Neural progenitor cell (in vitro differentiated cells): ENCODE measurements around the gene LRIT1. TPM values are rescaled to one million over a fixed set of nuclear protein-coding genes. Genes with fewer than 3 reads are reported as not detected.

Experiments used
- DNase-seq: peaks from one replicate; pipeline ENCODE4 v3.0.0-alpha.2; 2016; ENCODE audit warnings: low spot score
- H2AFZ ChIP-seq: fragments of 200-600 bp; sonication (generic); replicated peaks from 2 replicates; pipeline ENCODE4 v1.6.1; 2016; ENCODE audit warnings: antibody characterized with exemption
- H3F3A ChIP-seq: fragments of 200-600 bp; sonication (generic); 2 replicates; pipeline ENCODE4 v1.6.1; 2016; ENCODE audit warnings: antibody characterized with exemption, low read depth
- H3K27ac ChIP-seq: fragments of 200-600 bp; sonication (generic); 2 replicates; pipeline ENCODE4 v1.5.1; 2016; ENCODE audit warnings: mild to moderate bottlenecking
- H3K27me3 ChIP-seq: fragments of 200-600 bp; sonication (generic); 2 replicates; pipeline ENCODE4 v1.6.1; 2016; ENCODE audit warnings: mild to moderate bottlenecking, moderate library complexity
- H3K36me3 ChIP-seq: fragments of 200-600 bp; sonication (generic); 2 replicates; pipeline ENCODE4 v1.5.1; 2016
- H3K4me1 ChIP-seq: fragments of 200-600 bp; sonication (generic); 2 replicates; pipeline ENCODE4 v1.6.1; 2016; ENCODE audit warnings: mixed run types
- H3K4me2 ChIP-seq: fragments of 200-600 bp; sonication (generic); 2 replicates; pipeline ENCODE4 v1.6.1; 2016
- H3K4me3 ChIP-seq: fragments of 200-600 bp; sonication (generic); 2 replicates; pipeline ENCODE4 v1.5.1; 2016
- H3K79me2 ChIP-seq: fragments of 200-600 bp; sonication (generic); 2 replicates; pipeline ENCODE4 v1.6.1; 2016; ENCODE audit warnings: low read depth
- H3K9ac ChIP-seq: fragments of 200-600 bp; sonication (generic); 2 replicates; pipeline ENCODE4 v1.6.1; 2016
- H3K9me3 ChIP-seq: fragments of 200-600 bp; sonication (generic); 2 replicates; pipeline ENCODE4 v1.5.1; 2016; ENCODE audit warnings: low read depth
- H4K20me1 ChIP-seq: fragments of 200-600 bp; sonication (generic); 2 replicates; pipeline ENCODE4 v1.6.1; 2016; ENCODE audit warnings: low read depth
- H3K27ac Mint-ChIP-seq: 3 replicates; pipeline ENCODE4 v1.8.0; 2021; ENCODE audit warnings: mixed read lengths
- H3K27me3 Mint-ChIP-seq: 2 replicates; pipeline ENCODE4 v1.8.0; 2022; ENCODE audit warnings: low read depth, mild to moderate bottlenecking, inconsistent platforms, moderate library complexity, mixed read lengths; ENCODE audit not compliant: insufficient read depth
- H3K36me3 Mint-ChIP-seq: 3 replicates; pipeline ENCODE4 v1.8.0; 2021; ENCODE audit warnings: mixed read lengths
- H3K4me1 Mint-ChIP-seq: 3 replicates; pipeline ENCODE4 v1.8.0; 2021; ENCODE audit warnings: mixed read lengths
- H3K4me3 Mint-ChIP-seq: 3 replicates; pipeline ENCODE4 v1.8.0; 2021; ENCODE audit warnings: mild to moderate bottlenecking, moderate library complexity, mixed read lengths
- H3K9me3 Mint-ChIP-seq: 3 replicates; pipeline ENCODE4 v1.8.0; 2020; ENCODE audit warnings: mixed read lengths
- EZH2 ChIP-seq: fragments of 200-600 bp; sonication (generic); IDR thresholded peaks from 2 replicates; pipeline ENCODE4 v1.6.1; 2017; ENCODE audit warnings: antibody characterized with exemption, mild to moderate bottlenecking, moderate library complexity
- EZH2phosphoT487 ChIP-seq: fragments of 200-600 bp; sonication (generic); IDR thresholded peaks from 2 replicates; pipeline ENCODE4 v1.6.1; 2017; ENCODE audit warnings: antibody characterized with exemption
- total RNA-seq: library from RNA; depleted of rRNA; stranded (reverse); fragments of >200 nt; gene quantifications from 2 replicates; pipeline ENCODE4 v1.2.3, GENCODE V29; 2015; ENCODE audit warnings: low replicate concordance
- TF ChIP-seq, protein P1 (sequence below): fragments of 200-600 bp; sonication (generic); IDR thresholded peaks from 2 replicates; pipeline ENCODE4 v1.5.1; 2017; ENCODE audit warnings: antibody characterized with exemption, mild to moderate bottlenecking

LRIT1 gene
- total RNA-seq, 1 donor from 2014 or later, result not detected

- no peaks in the 10 kb centered on the region for H4K20me1 ChIP-seq
- H3K36me3 ChIP-seq, result no peaks in the 10 kb centered on the region
- H3K9me3 ChIP-seq, result no peaks in the 10 kb centered on the region
- no peaks in the 10 kb centered on the region for H3K27me3 ChIP-seq
- H3K79me2 ChIP-seq, result no peaks in the 10 kb centered on the region
- no peak overlapping the region for H2AFZ ChIP-seq
- H3K9ac ChIP-seq, result no peak overlapping the region
- Mint-ChIP-seq H3K9me3 (no peaks in the 10 kb centered on the region), H3K27me3 (peaks cover 16% of the 10 kb centered on the region), H3K27ac (no peak overlapping the region), H3K36me3 (no peaks in the 10 kb centered on the region), H3K4me3 (no peak overlapping the region), H3K4me1 (peaks cover 13% of the 10 kb centered on the region)
- no peak for TF ChIP-seq EZH2phosphoT487
- TF ChIP-seq EZH2, result no peak
- TF ChIP-seq, protein P1, sequence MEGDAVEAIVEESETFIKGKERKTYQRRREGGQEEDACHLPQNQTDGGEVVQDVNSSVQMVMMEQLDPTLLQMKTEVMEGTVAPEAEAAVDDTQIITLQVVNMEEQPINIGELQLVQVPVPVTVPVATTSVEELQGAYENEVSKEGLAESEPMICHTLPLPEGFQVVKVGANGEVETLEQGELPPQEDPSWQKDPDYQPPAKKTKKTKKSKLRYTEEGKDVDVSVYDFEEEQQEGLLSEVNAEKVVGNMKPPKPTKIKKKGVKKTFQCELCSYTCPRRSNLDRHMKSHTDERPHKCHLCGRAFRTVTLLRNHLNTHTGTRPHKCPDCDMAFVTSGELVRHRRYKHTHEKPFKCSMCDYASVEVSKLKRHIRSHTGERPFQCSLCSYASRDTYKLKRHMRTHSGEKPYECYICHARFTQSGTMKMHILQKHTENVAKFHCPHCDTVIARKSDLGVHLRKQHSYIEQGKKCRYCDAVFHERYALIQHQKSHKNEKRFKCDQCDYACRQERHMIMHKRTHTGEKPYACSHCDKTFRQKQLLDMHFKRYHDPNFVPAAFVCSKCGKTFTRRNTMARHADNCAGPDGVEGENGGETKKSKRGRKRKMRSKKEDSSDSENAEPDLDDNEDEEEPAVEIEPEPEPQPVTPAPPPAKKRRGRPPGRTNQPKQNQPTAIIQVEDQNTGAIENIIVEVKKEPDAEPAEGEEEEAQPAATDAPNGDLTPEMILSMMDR, result no peak
- H3K4me1 ChIP-seq, result peaks cover 31% of the 10 kb centered on the region
- peaks cover 30% of the 10 kb centered on the region for H3F3A ChIP-seq
- H3K4me2 ChIP-seq, result no peak overlapping the region
- no peak overlapping the region for H3K4me3 ChIP-seq
- H3K27ac ChIP-seq, result no peak overlapping the region
- no peak for DNase-seq
Observed at GRCh38 chr10:84247496-84247895, 6.2 kb upstream of the LRIT1 start.

DNA sequence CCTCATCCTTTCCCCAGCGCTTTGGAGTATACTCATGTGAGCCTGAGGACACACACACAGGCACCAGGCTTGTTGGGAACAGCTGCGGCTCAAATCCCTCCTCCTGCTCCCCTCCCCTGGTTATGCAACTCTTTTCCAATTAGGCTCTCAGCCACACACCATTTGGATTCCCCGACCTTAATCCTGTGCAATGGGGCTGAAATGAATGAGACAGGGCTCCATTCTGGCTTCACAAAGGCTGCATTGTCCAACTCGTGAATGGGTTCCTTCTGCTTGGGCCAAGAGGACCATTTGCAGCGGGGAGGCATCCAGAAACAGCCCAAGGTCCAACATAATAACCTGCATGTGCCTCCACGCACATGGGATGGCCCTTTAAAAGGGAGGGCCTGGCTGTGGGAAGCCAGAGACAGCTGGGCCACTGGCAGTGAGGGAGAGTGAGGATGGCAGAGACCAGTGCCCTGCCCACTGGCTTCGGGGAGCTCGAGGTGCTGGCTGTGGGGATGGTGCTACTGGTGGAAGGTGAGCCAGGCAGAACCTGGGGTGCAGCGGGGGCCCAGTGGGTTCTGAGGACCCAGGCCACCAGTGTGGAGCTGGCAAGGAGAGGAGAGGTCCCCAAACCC, 3.4 kb upstream of the LRIT1 start, which contains the start of gene RGR:
RGR (plus strand) TSS at position 403 of the 620 bp plus-strand sequence; CDS start at position 441, 38 bp downstream.
- peaks cover 37% of the 10 kb centered on the region for H3K4me1 ChIP-seq
- peak; percentile 94 for DNase-seq
- no peaks in the 10 kb centered on the region for H3K36me3 Mint-ChIP-seq

DNA sequence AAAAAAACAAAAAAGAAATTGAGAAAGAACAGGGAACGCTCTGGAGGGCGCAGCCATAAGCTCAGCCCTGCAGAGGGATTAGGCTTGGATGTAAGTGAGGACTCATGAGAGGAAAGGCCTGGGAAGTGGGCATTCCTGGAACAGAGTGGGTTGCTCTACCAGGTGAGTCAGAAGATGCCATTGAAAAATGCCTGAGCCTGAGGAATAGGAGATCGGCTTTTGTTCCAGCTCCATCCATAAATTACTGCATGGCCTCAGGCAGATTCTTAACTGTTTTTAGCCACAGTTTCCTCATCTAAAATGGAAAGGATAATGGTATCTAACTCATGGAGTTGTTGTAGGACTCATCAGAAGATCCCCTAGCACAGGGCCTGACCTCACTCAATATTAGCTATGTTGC, 2.4 kb upstream of the LRIT1 start:
- H3K9me3 ChIP-seq, result no peaks in the 10 kb centered on the region
- H3K27me3 Mint-ChIP-seq, result peaks cover 7% of the 10 kb centered on the region
- H3K4me1 Mint-ChIP-seq, result peaks cover 16% of the 10 kb centered on the region
- no peak overlapping the region for H3K4me3 ChIP-seq
- H3K4me3 Mint-ChIP-seq, result no peak overlapping the region
- H2AFZ ChIP-seq, result no peak overlapping the region
- peaks cover 30% of the 10 kb centered on the region for H3F3A ChIP-seq
- no peak overlapping the region for H3K27ac ChIP-seq
- no peaks in the 10 kb centered on the region for H3K9me3 Mint-ChIP-seq
- peaks cover 37% of the 10 kb centered on the region for H3K4me1 ChIP-seq
- DNase-seq, result no peak
- TF ChIP-seq EZH2phosphoT487 (no peak), EZH2 (no peak)
- TF ChIP-seq, protein P1, result no peak
- no peak overlapping the region for H3K27ac Mint-ChIP-seq
- H4K20me1 ChIP-seq, result no peaks in the 10 kb centered on the region
- H3K36me3 Mint-ChIP-seq, result no peaks in the 10 kb centered on the region
- H3K79me2 ChIP-seq, result no peaks in the 10 kb centered on the region
- H3K9ac ChIP-seq, result no peak overlapping the region
- no peaks in the 10 kb centered on the region for H3K36me3 ChIP-seq
- H3K4me2 ChIP-seq, result peak overlapping the region; percentile 50
- H3K27me3 ChIP-seq, result peaks cover 5% of the 10 kb centered on the region

More for the DNA sequence above, 3.4 kb upstream of the LRIT1 start, which contains the start of gene RGR:
- Histone ChIP-seq H3K36me3 (no peaks in the 10 kb centered on the region), H3K79me2 (no peaks in the 10 kb centered on the region), H3K4me2 (peak within 1 kb of the TSS; percentile 50), H3K4me3 (peak within 1 kb of the TSS; percentile 8), H3K9ac (no peak within 1 kb of the TSS), H3K27ac (peak within 1 kb of the TSS; percentile 64), H4K20me1 (no peaks in the 10 kb centered on the region), H3F3A (peaks cover 30% of the 10 kb centered on the region), H3K9me3 (no peaks in the 10 kb centered on the region), H2AFZ (no peak within 1 kb of the TSS), H3K27me3 (peaks cover 5% of the 10 kb centered on the region)
- Mint-ChIP-seq H3K27ac (peak within 1 kb of the TSS; percentile 50), H3K9me3 (no peaks in the 10 kb centered on the region), H3K27me3 (peaks cover 6% of the 10 kb centered on the region), H3K4me3 (peak within 1 kb of the TSS; percentile 38), H3K4me1 (peaks cover 16% of the 10 kb centered on the region)
- TF ChIP-seq, protein P1, result no peak
- TF ChIP-seq EZH2phosphoT487, result peak; percentile 61
- TF ChIP-seq EZH2, result no peak
